Mucosa of descending colon (tissue), 3 donors: Measurements from ENCODE around the gene ABHD17C. TPM values are rescaled to one million over a fixed set of nuclear protein-coding genes. Genes with fewer than 3 reads are reported as not detected.
A peak's percentile ranks its signal among the peaks of the same experiment; 100 is the strongest.

ENCODE experiments used
- ATAC-seq: fragments of 200-7000 bp; cut with Tn5 transposase; one replicate; pipeline ENCODE4 v1.9.1; 2020; ENCODE audit warnings: mild to moderate bottlenecking, moderate library complexity
- DNase-seq, 3 donors: peaks; one replicate each; pipeline ENCODE4 v3.0.0-alpha.2; 2020
- H3K36me3 ChIP-seq: fragments of 200-600 bp; one replicate; pipeline ENCODE4 v1.8.0; 2021; ENCODE audit warnings: low read depth, mild to moderate bottlenecking
- H3K4me1 ChIP-seq: fragments of 200-600 bp; one replicate; pipeline ENCODE4 v1.8.0; 2021; ENCODE audit warnings: low read depth, mild to moderate bottlenecking
- H3K4me3 ChIP-seq: fragments of 200-600 bp; one replicate; pipeline ENCODE4 v1.8.0; 2021; ENCODE audit warnings: mild to moderate bottlenecking
- H3K9me3 ChIP-seq: fragments of 200-600 bp; one replicate; pipeline ENCODE4 v1.8.0; 2021; ENCODE audit warnings: mild to moderate bottlenecking
- intact Hi-C, 2 donors: fragments of 100-400 bp; cut with DNase I in 1 of 2; cut with micrococcal nuclease in 1 of 2; formaldehyde crosslinking; loops; one replicate each; pipeline versions ENCODE4 v1.11.0 to v1.11.1; 2022; cut with DNase I, micrococcal nuclease
- total RNA-seq, 3 donors: library from RNA; stranded (reverse); fragmentation: NEBNext Ultra II Directional in 2 of 3; extraction: Animal tissue kit (Norgen Biotek cat#: 25700) in 2 of 3; gene quantifications; one replicate each; pipeline versions ENCODE4 v1.2.1 to v1.2.4, GENCODE V29; 2021 to 2023
- TF ChIP-seq, protein P1 (sequence below): fragments of 200-600 bp; IDR thresholded peaks from one replicate; pipeline ENCODE4 v1.8.0; 2022; ENCODE audit warnings: antibody characterized with exemption, mild to moderate bottlenecking
- donor health status: DM: no; HTN: no; CAD: no; lungs with moderate emphysema.
- donor health status: DM: no; HTN: no; CAD: no.
- donor health status: DM: no; HTN: yes; CAD: no.

ABHD17C gene
- total RNA-seq, 3 donors from 2014 or later = 84.4 to 192 (median 157) TPM

DNA sequence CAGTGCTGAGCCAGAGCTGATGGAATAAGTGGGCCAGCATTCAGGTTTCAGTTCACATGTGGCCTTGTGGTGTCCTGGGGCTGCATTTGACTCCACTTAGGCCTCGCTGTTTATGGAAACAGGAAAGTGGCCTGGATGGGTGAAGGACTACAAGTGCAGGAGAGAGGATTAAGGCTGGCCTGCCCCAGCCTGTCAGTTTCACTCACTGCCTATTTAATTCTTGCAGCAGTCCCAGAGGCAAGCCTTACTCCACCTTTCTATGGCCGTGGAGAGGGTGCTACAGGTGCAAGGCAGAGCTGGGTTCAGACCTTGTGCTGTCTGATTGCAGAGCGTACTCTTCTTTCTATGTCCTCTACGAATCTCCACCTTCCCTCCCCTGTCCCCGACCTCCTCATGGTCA lies 37.7 kb downstream of the ABHD17C start:
- TF ChIP-seq, protein P1, sequence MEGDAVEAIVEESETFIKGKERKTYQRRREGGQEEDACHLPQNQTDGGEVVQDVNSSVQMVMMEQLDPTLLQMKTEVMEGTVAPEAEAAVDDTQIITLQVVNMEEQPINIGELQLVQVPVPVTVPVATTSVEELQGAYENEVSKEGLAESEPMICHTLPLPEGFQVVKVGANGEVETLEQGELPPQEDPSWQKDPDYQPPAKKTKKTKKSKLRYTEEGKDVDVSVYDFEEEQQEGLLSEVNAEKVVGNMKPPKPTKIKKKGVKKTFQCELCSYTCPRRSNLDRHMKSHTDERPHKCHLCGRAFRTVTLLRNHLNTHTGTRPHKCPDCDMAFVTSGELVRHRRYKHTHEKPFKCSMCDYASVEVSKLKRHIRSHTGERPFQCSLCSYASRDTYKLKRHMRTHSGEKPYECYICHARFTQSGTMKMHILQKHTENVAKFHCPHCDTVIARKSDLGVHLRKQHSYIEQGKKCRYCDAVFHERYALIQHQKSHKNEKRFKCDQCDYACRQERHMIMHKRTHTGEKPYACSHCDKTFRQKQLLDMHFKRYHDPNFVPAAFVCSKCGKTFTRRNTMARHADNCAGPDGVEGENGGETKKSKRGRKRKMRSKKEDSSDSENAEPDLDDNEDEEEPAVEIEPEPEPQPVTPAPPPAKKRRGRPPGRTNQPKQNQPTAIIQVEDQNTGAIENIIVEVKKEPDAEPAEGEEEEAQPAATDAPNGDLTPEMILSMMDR = no peak
- H3K9me3 ChIP-seq = no peaks in the 10 kb centered on the region
- intact Hi-C loops = no loop called here
- no peaks in the 10 kb centered on the region for H3K36me3 ChIP-seq
- H3K4me3 ChIP-seq = no peak overlapping the region
- DNase-seq = no peak
- ATAC-seq = peak; percentile 8
- no peaks in the 10 kb centered on the region for H3K4me1 ChIP-seq

DNA sequence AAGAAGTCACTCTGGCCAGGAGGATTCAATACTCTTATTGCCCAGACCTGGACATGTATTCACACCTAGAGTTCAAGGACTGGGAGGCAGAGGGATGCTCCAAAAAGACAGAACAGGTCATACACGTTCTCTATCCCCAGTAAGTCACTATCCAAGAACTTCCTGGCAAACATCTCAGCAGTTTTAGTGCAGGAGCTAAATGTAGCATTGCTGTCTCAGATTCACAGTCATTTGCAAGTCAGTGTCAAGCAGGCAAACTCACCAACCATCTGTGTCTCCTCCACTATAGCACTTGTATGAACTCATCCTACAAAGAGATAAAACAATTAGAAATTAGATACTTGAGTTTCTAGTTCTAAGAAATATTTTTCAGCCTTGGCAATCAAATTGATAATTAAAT lies 38.4 kb downstream of the ABHD17C start:
- DNase-seq (no peak), ATAC-seq (peak; percentile 14)
- Histone ChIP-seq H3K4me1 (no peaks in the 10 kb centered on the region), H3K36me3 (no peaks in the 10 kb centered on the region), H3K9me3 (no peaks in the 10 kb centered on the region), H3K4me3 (no peak overlapping the region)
- TF ChIP-seq, protein P1 = no peak
- intact Hi-C loops = no loop called here

DNA sequence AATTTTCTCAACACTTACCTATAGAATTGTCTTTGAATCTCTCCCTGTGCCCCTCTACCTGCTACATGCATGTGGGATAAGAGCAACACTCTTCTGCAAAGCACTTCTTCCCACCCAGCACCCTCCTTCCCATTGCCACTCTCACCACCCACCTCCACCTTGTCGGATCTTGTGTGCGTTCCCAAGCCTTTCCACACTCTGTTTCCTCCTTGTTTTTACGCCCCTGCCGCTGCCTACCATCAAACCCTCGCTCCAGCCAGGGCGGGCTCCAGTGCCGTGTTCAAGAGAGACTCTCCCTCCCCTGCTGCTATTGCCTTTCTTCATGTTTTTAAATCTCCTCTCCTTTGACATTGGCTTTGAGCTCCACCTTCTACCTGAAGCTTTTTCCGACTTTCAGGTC lies 40.2 kb downstream of the ABHD17C start:
- intact Hi-C loops = no loop called here
- no peak for DNase-seq
- no peaks in the 10 kb centered on the region for H3K9me3 ChIP-seq
- ATAC-seq = no peak
- peaks cover 6% of the 10 kb centered on the region for H3K4me1 ChIP-seq
- TF ChIP-seq, protein P1 = no peak
- H3K4me3 ChIP-seq = no peak overlapping the region
- H3K36me3 ChIP-seq = no peaks in the 10 kb centered on the region

DNA sequence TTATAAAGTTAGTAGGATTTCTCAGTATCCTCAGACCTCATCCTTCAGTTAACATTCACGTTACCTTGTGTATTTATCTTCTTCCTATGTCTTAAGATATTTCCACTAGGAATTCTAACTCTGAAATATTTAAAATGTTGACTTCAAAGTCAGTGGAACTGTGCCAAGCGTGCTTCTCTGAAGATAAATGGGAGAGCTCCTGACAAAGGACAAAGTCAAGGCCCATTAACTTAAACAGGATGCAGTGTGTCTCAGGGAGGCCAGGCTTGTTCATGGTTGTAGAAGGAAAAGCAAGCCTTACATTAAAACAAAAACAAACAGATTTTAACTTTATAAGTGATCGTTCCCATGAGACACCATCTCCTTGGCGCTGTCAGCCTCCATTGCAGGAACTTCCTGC lies 41.5 kb downstream of the ABHD17C start:
- TF ChIP-seq, protein P1 = no peak
- DNase-seq (no peak), ATAC-seq (no peak)
- H3K36me3 ChIP-seq = no peaks in the 10 kb centered on the region
- no peak overlapping the region for H3K4me3 ChIP-seq
- H3K4me1 ChIP-seq = peaks cover 6% of the 10 kb centered on the region
- no peaks in the 10 kb centered on the region for H3K9me3 ChIP-seq
- intact Hi-C loops = no loop called here

DNA sequence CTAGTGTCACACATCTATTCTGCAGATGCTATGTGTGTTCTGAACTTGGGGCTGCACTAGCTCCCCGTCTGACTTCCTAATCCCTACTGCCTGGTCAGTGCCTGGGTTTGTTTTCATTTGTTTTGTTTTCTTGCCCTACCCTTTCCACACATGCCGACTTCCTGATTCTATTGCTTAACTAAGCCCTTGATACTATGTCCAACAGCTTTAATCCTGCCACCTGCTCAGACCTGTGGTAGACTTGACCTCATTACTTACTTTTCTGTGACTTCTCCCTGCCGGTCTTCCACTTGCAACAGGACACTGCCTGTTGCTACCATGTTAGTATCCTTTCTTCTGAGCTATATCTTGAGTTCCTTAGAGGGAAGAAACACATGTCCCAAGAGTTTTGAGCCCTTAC lies 44.8 kb downstream of the ABHD17C start:
- no peaks in the 10 kb centered on the region for H3K36me3 ChIP-seq
- H3K9me3 ChIP-seq = no peaks in the 10 kb centered on the region
- TF ChIP-seq, protein P1 = no peak
- DNase-seq (no peak), ATAC-seq (peak; percentile 70)
- H3K4me1 ChIP-seq = peaks cover 6% of the 10 kb centered on the region
- H3K4me3 ChIP-seq = no peak overlapping the region
- intact Hi-C loops = no loop called here

DNA sequence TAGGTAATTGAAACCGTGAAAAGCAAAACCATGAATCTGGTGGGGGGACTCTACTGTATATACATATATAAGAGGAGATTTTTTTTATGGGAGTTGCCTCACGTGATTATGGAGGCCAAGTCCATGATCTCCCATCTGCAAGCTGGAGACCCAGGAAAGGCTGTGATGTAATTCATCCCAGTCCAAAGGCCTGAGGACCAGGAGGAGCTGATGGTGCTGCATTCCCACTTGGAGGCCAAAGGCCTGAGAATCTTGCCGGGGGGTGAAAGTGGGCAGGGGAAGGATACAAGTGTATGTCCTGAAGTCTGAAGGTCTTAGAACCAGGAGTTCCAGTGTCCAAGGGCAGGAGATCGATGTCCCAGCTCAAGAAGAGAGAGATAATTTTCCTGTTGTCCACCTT lies 47.0 kb downstream of the ABHD17C start:
- no peaks in the 10 kb centered on the region for H3K36me3 ChIP-seq
- TF ChIP-seq, protein P1 = no peak
- H3K4me1 ChIP-seq = peaks cover 6% of the 10 kb centered on the region
- ATAC-seq = no peak
- DNase-seq = no peak
- intact Hi-C loops = no loop called here
- H3K4me3 ChIP-seq = no peak overlapping the region
- H3K9me3 ChIP-seq = no peaks in the 10 kb centered on the region
